Measurements from ENCODE around the gene KRT36.

The KRT36 gene

DNA sequence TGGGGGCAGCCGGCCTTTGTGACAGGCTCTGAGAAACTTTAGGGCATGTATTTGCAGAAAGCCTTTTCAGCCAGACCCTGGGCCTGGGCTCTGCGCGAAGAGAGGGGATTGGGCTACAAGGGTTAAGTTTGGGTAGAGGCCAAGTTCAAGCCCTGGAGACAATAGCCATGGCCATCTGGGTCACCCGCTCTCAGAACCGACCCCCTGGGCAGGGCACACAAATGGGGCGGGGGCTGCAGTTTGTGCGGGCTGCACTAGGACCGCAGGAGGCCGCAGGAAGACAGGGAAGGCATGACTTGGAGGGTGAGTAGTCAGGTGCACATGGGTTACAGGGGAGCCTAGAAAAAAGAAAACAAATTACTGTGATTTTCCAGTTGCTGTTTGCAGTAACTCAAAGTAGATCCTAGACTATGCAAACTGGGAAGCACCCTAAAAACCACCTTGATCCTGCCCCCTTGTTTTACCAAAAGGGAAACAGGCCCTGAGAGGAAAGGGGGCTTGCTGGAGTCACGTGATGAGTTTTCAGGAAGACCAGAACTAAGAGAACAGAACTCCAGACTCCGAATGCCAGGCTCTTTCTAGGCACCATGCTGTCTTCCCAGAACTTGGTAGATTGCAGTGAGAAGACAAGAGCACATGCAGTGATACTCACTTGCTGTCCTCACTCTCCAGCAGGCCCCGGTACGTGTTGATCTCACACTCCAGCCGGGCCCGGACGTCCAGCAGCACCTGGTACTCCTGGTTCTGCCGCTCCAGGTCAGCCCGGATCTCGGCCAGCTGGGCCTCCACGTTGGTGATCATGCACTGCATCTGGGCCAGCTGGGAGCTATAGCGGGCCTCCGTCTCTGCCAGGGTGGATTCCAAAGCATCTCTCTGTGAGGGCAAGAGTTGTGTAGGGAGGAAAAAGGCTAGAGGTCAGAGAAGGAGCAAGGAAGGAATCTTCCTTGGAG, 12.6 kb downstream of the KRT36 start:
- Histone ChIP-seq H3K27me3 (no peaks in the 10 kb centered on the region), H3K4me3 (ENCODE audit: low read depth, low read length) (no peak overlapping the region), H3K9me3 (no peaks in the 10 kb centered on the region), H3K36me3 (no peaks in the 10 kb centered on the region), H3K4me1 (no peaks in the 10 kb centered on the region)
- DNase-seq: no peak
- TF ChIP-seq, protein P1, sequence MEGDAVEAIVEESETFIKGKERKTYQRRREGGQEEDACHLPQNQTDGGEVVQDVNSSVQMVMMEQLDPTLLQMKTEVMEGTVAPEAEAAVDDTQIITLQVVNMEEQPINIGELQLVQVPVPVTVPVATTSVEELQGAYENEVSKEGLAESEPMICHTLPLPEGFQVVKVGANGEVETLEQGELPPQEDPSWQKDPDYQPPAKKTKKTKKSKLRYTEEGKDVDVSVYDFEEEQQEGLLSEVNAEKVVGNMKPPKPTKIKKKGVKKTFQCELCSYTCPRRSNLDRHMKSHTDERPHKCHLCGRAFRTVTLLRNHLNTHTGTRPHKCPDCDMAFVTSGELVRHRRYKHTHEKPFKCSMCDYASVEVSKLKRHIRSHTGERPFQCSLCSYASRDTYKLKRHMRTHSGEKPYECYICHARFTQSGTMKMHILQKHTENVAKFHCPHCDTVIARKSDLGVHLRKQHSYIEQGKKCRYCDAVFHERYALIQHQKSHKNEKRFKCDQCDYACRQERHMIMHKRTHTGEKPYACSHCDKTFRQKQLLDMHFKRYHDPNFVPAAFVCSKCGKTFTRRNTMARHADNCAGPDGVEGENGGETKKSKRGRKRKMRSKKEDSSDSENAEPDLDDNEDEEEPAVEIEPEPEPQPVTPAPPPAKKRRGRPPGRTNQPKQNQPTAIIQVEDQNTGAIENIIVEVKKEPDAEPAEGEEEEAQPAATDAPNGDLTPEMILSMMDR (IDR thresholded peaks at IDR 0.05; ENCODE audit: low read depth, low read length): no peak

DNA sequence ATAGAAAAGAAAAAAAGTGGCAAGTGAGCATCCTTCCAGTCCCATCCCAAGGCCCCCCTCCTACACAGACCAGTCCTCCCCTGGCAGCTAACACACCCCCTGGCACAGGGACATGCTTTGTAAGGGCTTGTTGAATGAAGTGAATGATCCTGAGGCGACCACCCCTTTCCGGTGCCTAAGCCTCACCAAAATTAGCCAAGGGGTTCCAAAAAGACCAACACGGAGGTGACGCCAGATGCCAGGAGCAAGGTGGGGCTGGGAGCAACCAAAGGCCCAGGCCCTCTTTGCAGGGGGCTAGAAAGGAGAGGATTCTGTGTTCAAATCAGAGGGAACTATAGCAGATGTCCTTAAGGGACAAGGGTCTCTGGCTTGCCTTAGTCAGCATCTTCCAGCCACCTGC, 14.3 kb downstream of the KRT36 start:
- H3K9me3 ChIP-seq: no peaks in the 10 kb centered on the region
- no peaks in the 10 kb centered on the region for H3K27me3 ChIP-seq
- H3K36me3 ChIP-seq: no peaks in the 10 kb centered on the region
- H3K4me3 ChIP-seq (ENCODE audit: low read depth, low read length): no peak overlapping the region
- TF ChIP-seq, protein P1 (IDR thresholded peaks at IDR 0.05; ENCODE audit: low read depth, low read length): no peak
- H3K4me1 ChIP-seq: no peaks in the 10 kb centered on the region
- DNase-seq: no peak

DNA sequence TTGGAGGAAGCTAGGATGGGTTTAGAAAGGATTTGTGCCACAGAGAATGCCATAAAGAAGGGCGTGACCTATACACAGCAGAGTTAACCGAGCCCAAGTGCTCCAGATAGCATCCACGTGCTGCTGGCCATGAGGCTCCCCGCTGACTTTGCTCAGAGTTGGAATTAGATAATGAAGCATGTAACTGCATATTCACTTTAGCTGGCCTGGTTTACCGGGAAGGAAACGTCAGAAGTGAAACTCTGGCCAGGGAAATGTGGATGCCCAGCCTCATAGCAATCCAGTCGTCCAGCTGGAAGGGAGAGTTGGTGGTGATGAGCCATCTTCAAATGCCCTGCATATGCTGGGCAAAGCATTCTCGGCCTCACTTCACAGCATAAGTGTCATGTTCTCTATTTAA, 14.8 kb downstream of the KRT36 start:
- Histone ChIP-seq H3K36me3 (no peaks in the 10 kb centered on the region), H3K27me3 (no peaks in the 10 kb centered on the region), H3K4me3 (ENCODE audit: low read depth, low read length) (no peak overlapping the region), H3K4me1 (no peaks in the 10 kb centered on the region), H3K9me3 (no peaks in the 10 kb centered on the region)
- DNase-seq: no peak
- TF ChIP-seq, protein P1 (IDR thresholded peaks at IDR 0.05; ENCODE audit: low read depth, low read length): no peak

DNA sequence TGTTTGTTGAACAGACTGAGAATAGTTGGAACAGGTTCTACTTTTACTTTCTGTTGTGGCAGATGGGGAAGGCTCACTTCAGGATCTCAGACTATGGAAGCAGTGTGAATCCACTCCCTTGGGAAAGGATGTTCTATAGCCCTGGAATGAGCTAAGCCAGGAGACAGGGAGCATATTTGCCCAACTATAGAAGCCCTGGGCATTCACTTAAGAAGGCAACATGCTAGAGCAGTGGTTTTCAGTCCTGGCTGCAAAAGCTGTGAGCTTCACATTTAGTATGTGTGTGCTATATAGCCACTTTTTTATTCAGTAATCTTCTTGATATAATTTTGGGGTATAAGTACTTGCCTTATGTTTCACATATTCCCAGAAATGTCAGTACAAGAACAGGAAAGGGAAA, 21.4 kb downstream of the KRT36 start:
- no peaks in the 10 kb centered on the region for H3K27me3 ChIP-seq
- H3K4me3 ChIP-seq (ENCODE audit: low read depth, low read length): no peak overlapping the region
- TF ChIP-seq, protein P1 (IDR thresholded peaks at IDR 0.05; ENCODE audit: low read depth, low read length): no peak

DNA sequence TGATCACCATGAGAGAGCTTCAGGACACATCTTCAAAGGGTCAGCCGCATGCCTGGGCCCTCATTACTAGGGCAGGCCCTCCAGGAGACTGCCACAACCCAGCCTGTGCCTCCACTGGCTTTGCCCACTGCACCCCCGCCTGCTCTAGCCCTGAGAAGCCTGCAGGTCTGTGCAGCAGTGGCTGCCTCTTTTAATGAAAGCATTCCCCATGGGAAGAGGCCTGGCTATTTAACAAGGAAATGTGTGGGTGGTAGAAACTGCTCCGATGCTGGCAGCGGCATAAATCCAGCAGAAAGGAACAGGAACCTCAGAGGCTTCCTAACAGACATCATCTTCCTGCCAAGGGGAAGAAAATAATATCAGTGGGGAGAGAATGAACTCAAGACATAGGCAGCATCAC, 22.1 kb downstream of the KRT36 start:
- TF ChIP-seq, protein P1 (IDR thresholded peaks at IDR 0.05; ENCODE audit: low read depth, low read length): no peak
- Histone ChIP-seq H3K4me1 (peaks cover 11% of the 10 kb centered on the region; the same call in 1 of the 2 replicates), H3K4me3 (ENCODE audit: low read depth, low read length) (no peak overlapping the region), H3K36me3 (no peaks in the 10 kb centered on the region), H3K27me3 (no peaks in the 10 kb centered on the region), H3K9me3 (no peaks in the 10 kb centered on the region)
- DNase-seq: peak; percentile 54

More for the DNA sequence above, 21.4 kb downstream of the KRT36 start:
- no peak for DNase-seq
- no peaks in the 10 kb centered on the region for H3K9me3 ChIP-seq
- peaks cover 11% of the 10 kb centered on the region; the same call in 1 of the 2 replicates for H3K4me1 ChIP-seq
- H3K36me3 ChIP-seq: no peaks in the 10 kb centered on the region

DNA sequence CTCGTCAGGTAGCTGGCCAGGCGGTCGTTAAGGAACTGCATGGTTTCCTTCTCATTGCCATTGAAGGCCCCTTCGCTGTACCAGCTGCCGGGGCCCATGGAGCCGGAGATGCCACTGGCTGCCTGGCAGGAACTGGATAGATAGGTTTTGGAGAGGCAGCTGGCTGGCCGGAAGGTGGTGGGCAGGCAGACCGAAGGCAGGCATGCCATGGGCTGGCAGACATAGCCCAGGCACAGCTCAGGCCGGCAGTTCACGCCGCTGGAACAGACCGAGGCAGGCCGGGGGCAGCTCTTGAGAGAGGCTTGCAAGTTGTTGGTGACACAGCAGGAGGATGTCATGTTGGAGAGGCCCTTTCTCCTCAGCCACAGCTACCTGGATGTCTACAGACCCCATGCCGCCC, 22.7 kb downstream of the KRT36 start, which contains the start of gene KRT32:
Gene KRT32, minus strand, starts transcription at position 399 of the 400 bp plus-strand sequence. Its CDS starts 61 bp downstream, at position 338.
- Histone ChIP-seq H3K4me1 (peaks cover 11% of the 10 kb centered on the region; the same call in 1 of the 2 replicates), H3K4me3 (ENCODE audit: low read depth, low read length) (no peak within 1 kb of the TSS), H3K36me3 (no peaks in the 10 kb centered on the region), H3K9me3 (no peaks in the 10 kb centered on the region), H3K27me3 (no peaks in the 10 kb centered on the region)
- no peak for DNase-seq
- TF ChIP-seq, protein P1 (IDR thresholded peaks at IDR 0.05; ENCODE audit: low read depth, low read length): no peak
